ENCODE results near the gene TRMT61B. TPM values are rescaled to one million over a fixed set of nuclear protein-coding genes. Genes with fewer than 3 reads are reported as not detected.

TRMT61B gene
- total and polyA plus RNA-seq, 2 of the 13 experiments (the other 11 are each of a cell fraction or from before 2014, with no cell fraction given): 19.7 to 23.5 TPM

- WGBS (ENCODE audit: low lambda C conversion rate): 89% methylated on average over 2 of the region's 2 CpGs
- peak; percentile 59; the same call in 1 of the 2 replicates for TF ChIP-seq ZBTB33 (CRISPR knock-in tag; IDR thresholded peaks at IDR 0.05)
- TF ChIP-seq ZNF280B (CRISPR knock-in tag; IDR thresholded peaks at IDR 0.05; ENCODE audit: borderline replicate concordance): no peak
- TF ChIP-seq ZNF326 (CRISPR knock-in tag; IDR thresholded peaks at IDR 0.05; ENCODE audit: borderline replicate concordance): no peak
- 0 out of 2 replicates have a peak, but pooled peaks have one; percentile 11 for TF ChIP-seq FOSL2 (CRISPR knock-in tag; IDR thresholded peaks at IDR 0.05)
- TF ChIP-seq ZNF644 (CRISPR knock-in tag; IDR thresholded peaks at IDR 0.05; ENCODE audit: low read depth): no peak
- TF ChIP-seq KDM5A (IDR thresholded peaks at IDR 0.05; ENCODE audit: borderline replicate concordance, low read length): no peak
- peak; percentile 72; the same call in 1 of the 2 replicates for TF ChIP-seq ZNF24 (IDR thresholded peaks at IDR 0.05)
- peak; percentile 35; the same call in 1 of the 2 replicates for TF ChIP-seq SAP130 (CRISPR knock-in tag; IDR thresholded peaks at IDR 0.05; ENCODE audit: low read depth)
- TF ChIP-seq KLF6 (CRISPR knock-in tag; IDR thresholded peaks at IDR 0.05): no peak
- no peak for TF ChIP-seq HNRNPUL1 (IDR thresholded peaks at IDR 0.05; ENCODE audit: low read depth, low read length)
- no peak for TF ChIP-seq ZNF564 (CRISPR knock-in tag; IDR thresholded peaks at IDR 0.05)
- peak; percentile 72 for TF ChIP-seq RBM22 (optimal IDR thresholded peaks at IDR 0.05; ENCODE audit: low read length)
- no peak for TF ChIP-seq ZMYM4 (CRISPR knock-in tag; IDR thresholded peaks at IDR 0.05)
- no peak for TF ChIP-seq KLF11 (CRISPR knock-in tag; IDR thresholded peaks at IDR 0.05)
- no peak for TF ChIP-seq HNRNPK (IDR thresholded peaks at IDR 0.05; ENCODE audit: low read depth, low read length, poor library complexity, severe bottlenecking)
- no peak for TF ChIP-seq KMT2A (CRISPR knock-in tag; IDR thresholded peaks at IDR 0.05)
- POLR2A ChIA-PET: interaction anchor here (2.7 kb wide), 1 partner anchor 10 kb away, joined by 13 read pairs; the partner anchor contains the start of gene WDR43
- no peak for ATAC-seq
- Histone ChIP-seq H3K4me2 (ENCODE audit: low read depth, low read length) (no peak overlapping the region), H2AFZ (ENCODE audit: low read length) (no peak overlapping the region), H3K27me3 (ENCODE audit: control insufficient read depth in 1 of 2, insufficient read depth in 2 of 2, low read length in 2 of 2) (no peaks in the 10 kb centered on the region), H3K4me1 (ENCODE audit: insufficient read depth, low read length) (peaks cover 36% of the 10 kb centered on the region), H3K79me2 (ENCODE audit: insufficient read depth, low read length) (peaks cover 98% of the 10 kb centered on the region), H4K20me1 (ENCODE audit: insufficient read depth, low read length) (peaks cover 78% of the 10 kb centered on the region), H3K36me3 (replicated peaks in 1 of 2; ENCODE audit: control insufficient read depth in 1 of 2, insufficient read depth in 2 of 2, low read length in 2 of 2) (peaks cover 23 to 76% of the 10 kb centered on the region in 2 experiments), H3K9me3 (ENCODE audit: low read length) (no peaks in the 10 kb centered on the region), H3K9ac (ENCODE audit: insufficient read depth, low read depth, low read length) (no peak overlapping the region), H3K27ac (ENCODE audit: extremely low read length, insufficient read depth, low read length) (no peak overlapping the region), H3K4me3 (replicated peaks in 1 of 3; ENCODE audit: insufficient read depth in 1 of 3, low read depth in 2 of 3, low read length in 3 of 3) (no peak overlapping the region)
- CTCF ChIA-PET (ENCODE audit: low intra/inter-chr PET ratio, low total read pairs): no interaction called here
- FAIRE-seq: no peak
- no TSS peak for BruUV-seq (replicated peaks)
- peak; percentile 15 for DNase-seq (ENCODE audit: low spot score)
- in situ Hi-C loops (cut with HindIII; ENCODE audit: extremely low pct_ligation_motif_present, low pct_unique_long_range_greater_than_20kb) (no loop called here), intact Hi-C loops (cut with micrococcal nuclease; ENCODE audit: unreplicated experiment) (no loop called here)
Observed at GRCh38 chr2:28904295-28904694, 34.2 kb upstream of the TRMT61B start.
